Measurements from ENCODE around the gene IPO7. TPM values are rescaled to one million over a fixed set of nuclear protein-coding genes. Genes with fewer than 3 reads are reported as not detected.

IPO7 gene
- total and polyA plus RNA-seq, 2 of the 13 experiments (the other 11 are each of a cell fraction or from before 2014, with no cell fraction given), result 59.4 to 98.4 TPM

- peak; percentile 66; the same call in 1 of the 2 replicates for TF ChIP-seq ZFP91 (CRISPR knock-in tag; IDR thresholded peaks at IDR 0.05; ENCODE audit: borderline replicate concordance)
- TF ChIP-seq ZFY (CRISPR knock-in tag; IDR thresholded peaks at IDR 0.05), result peak; percentile 43; the same call in 1 of the 2 replicates
- 0 out of 2 replicates have a peak, but pooled peaks have one; percentile 19 for TF ChIP-seq GATA4 (IDR thresholded peaks at IDR 0.05; ENCODE audit: borderline replicate concordance, low read depth)
- TF ChIP-seq PAWR (CRISPR knock-in tag; IDR thresholded peaks at IDR 0.05; ENCODE audit: borderline replicate concordance), result no peak
- TF ChIP-seq MLXIP (CRISPR knock-in tag; IDR thresholded peaks at IDR 0.05; ENCODE audit: borderline replicate concordance), result no peak
- peak; percentile 72 for TF ChIP-seq MEF2D (CRISPR knock-in tag; IDR thresholded peaks at IDR 0.05)
- peak; percentile 35; the same call in 1 of the 2 replicates for TF ChIP-seq KLF6 (CRISPR knock-in tag; IDR thresholded peaks at IDR 0.05)
- TF ChIP-seq FOXO4 (CRISPR knock-in tag; conservative IDR thresholded peaks at IDR 0.05), result no peak
- no peak for TF ChIP-seq ATF6 (CRISPR knock-in tag; conservative IDR thresholded peaks at IDR 0.05)
- TF ChIP-seq ZMAT3 (CRISPR knock-in tag; conservative IDR thresholded peaks at IDR 0.05), result 0 out of 2 replicates have a peak, but pooled peaks have one; percentile 19
- no peak for TF ChIP-seq ZNF431 (CRISPR knock-in tag; IDR thresholded peaks at IDR 0.05; ENCODE audit: borderline replicate concordance, low read depth)
- no peak for TF ChIP-seq ZNF205 (CRISPR knock-in tag; IDR thresholded peaks at IDR 0.05)
- no peak for TF ChIP-seq ZNF589 (CRISPR knock-in tag; conservative IDR thresholded peaks at IDR 0.05)
- no peak for TF ChIP-seq CSRNP2 (CRISPR knock-in tag; conservative IDR thresholded peaks at IDR 0.05; ENCODE audit: low read depth)
- TF ChIP-seq EZH2 (conservative IDR thresholded peaks at IDR 0.05; ENCODE audit: low read depth, low read length), result no peak
- TF ChIP-seq TRAFD1 (CRISPR knock-in tag; IDR thresholded peaks at IDR 0.05; ENCODE audit: borderline replicate concordance), result no peak
Observed at GRCh38 chr11:9460322-9461062, 76.0 kb downstream of the IPO7 start, which contains the start of gene ZNF143 (continued).

All from HepG2 (cell line).